ENCODE measurements around the gene IQGAP2.
"Not testable (repeated sequence)": the region's sequence is repeated elsewhere in the genome, so short reads cannot be mapped to it uniquely, and the experiment has no call there.

Gene IQGAP2

GRCh38 chr5:76735762-76736545 is 332.9 kb downstream of the IQGAP2 start:
- in situ Hi-C loops (cut with MboI; ENCODE audit: low sequenced_read_pairs): no loop called here

- in situ Hi-C loops (cut with MboI; ENCODE audit: low sequenced_read_pairs): no loop called here
Observed at GRCh38 chr5:76736679-76737556, 333.8 kb downstream of the IQGAP2 start.

- in situ Hi-C loops (cut with MboI; ENCODE audit: low sequenced_read_pairs): no loop called here
Observed at GRCh38 chr5:76737846-76738245, 334.8 kb downstream of the IQGAP2 start.

- in situ Hi-C loops (cut with MboI; ENCODE audit: low sequenced_read_pairs): not testable (repeated sequence)
Observed at GRCh38 chr5:76741506-76741905, 338.4 kb downstream of the IQGAP2 start.

- in situ Hi-C loops (cut with MboI; ENCODE audit: low sequenced_read_pairs): no loop called here
Observed at GRCh38 chr5:76742583-76742982, 339.5 kb downstream of the IQGAP2 start.

- in situ Hi-C loops (cut with MboI; ENCODE audit: low sequenced_read_pairs): no loop called here
Observed at GRCh38 chr5:76744632-76745031, 341.5 kb downstream of the IQGAP2 start.

- in situ Hi-C loops (cut with MboI; ENCODE audit: low sequenced_read_pairs): no loop called here
Observed at GRCh38 chr5:76745670-76746069, 342.6 kb downstream of the IQGAP2 start.

- in situ Hi-C loops (cut with MboI; ENCODE audit: low sequenced_read_pairs): no loop called here
Observed at GRCh38 chr5:76746677-76747076, 343.6 kb downstream of the IQGAP2 start.

- in situ Hi-C loops (cut with MboI; ENCODE audit: low sequenced_read_pairs): no loop called here
Observed at GRCh38 chr5:76747706-76748105, 344.6 kb downstream of the IQGAP2 start.

- in situ Hi-C loops (cut with MboI; ENCODE audit: low sequenced_read_pairs): no loop called here
Observed at GRCh38 chr5:76751291-76751690, 348.2 kb downstream of the IQGAP2 start.

GRCh38 chr5:76754668-76755078 is 351.6 kb downstream of the IQGAP2 start:
- in situ Hi-C loops (cut with MboI; ENCODE audit: low sequenced_read_pairs): no loop called here

- in situ Hi-C loops (cut with MboI; ENCODE audit: low sequenced_read_pairs): no loop called here
Observed at GRCh38 chr5:76755779-76756637, 352.9 kb downstream of the IQGAP2 start.

GRCh38 chr5:76757049-76757448 is 354.0 kb downstream of the IQGAP2 start:
- in situ Hi-C loops (cut with MboI; ENCODE audit: low sequenced_read_pairs): no loop called here
